B cell (primary cell): ENCODE results near the gene FLG2.

Experiments used
- EZH2 ChIP-seq: IDR thresholded peaks from 2 replicates; pipeline ENCODE4 v1.6.1; 2012; ENCODE audit warnings: borderline replicate concordance, low read depth, mild to moderate bottlenecking, moderate library complexity, low read length; ENCODE audit not compliant: insufficient read depth, poor library complexity, severe bottlenecking
- TF ChIP-seq, protein P1 (sequence below): fragments of 200-600 bp; IDR thresholded peaks from one replicate; pipeline ENCODE4 v1.8.0; 2022; ENCODE audit warnings: antibody characterized with exemption, mild to moderate bottlenecking

GRCh38 chr1:152374451-152374850, 14.6 kb upstream of the FLG2 start:
- TF ChIP-seq, protein P1, sequence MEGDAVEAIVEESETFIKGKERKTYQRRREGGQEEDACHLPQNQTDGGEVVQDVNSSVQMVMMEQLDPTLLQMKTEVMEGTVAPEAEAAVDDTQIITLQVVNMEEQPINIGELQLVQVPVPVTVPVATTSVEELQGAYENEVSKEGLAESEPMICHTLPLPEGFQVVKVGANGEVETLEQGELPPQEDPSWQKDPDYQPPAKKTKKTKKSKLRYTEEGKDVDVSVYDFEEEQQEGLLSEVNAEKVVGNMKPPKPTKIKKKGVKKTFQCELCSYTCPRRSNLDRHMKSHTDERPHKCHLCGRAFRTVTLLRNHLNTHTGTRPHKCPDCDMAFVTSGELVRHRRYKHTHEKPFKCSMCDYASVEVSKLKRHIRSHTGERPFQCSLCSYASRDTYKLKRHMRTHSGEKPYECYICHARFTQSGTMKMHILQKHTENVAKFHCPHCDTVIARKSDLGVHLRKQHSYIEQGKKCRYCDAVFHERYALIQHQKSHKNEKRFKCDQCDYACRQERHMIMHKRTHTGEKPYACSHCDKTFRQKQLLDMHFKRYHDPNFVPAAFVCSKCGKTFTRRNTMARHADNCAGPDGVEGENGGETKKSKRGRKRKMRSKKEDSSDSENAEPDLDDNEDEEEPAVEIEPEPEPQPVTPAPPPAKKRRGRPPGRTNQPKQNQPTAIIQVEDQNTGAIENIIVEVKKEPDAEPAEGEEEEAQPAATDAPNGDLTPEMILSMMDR: no peak
- no peak for TF ChIP-seq EZH2
